Loucy (cell line): Measurements from ENCODE around the gene ATE1.

ENCODE experiments used
- H2AFZ ChIP-seq: fragments of 200-600 bp; sonication (generic); 2 replicates; pipeline ENCODE4 v1.6.0; 2016; ENCODE audit warnings: antibody characterized with exemption, mild to moderate bottlenecking, low read length, moderate library complexity
- H3F3A ChIP-seq: fragments of 200-600 bp; 2 replicates; pipeline ENCODE4 v1.6.0; 2016; ENCODE audit warnings: antibody characterized with exemption, low read depth, mild to moderate bottlenecking
- H3K27me3 ChIP-seq: fragments of 200-600 bp; sonication (generic); 2 replicates; pipeline ENCODE4 v1.6.1; 2014; ENCODE audit warnings: low read length, mild to moderate bottlenecking; ENCODE audit not compliant: insufficient read depth, poor library complexity, severe bottlenecking
- H3K36me3 ChIP-seq: fragments of 200-600 bp; sonication (generic); 2 replicates; pipeline ENCODE4 v1.6.1; 2016; ENCODE audit warnings: low read length; ENCODE audit not compliant: insufficient read depth
- H3K4me1 ChIP-seq: fragments of 200-600 bp; sonication (generic); 2 replicates; pipeline ENCODE4 v1.5.1; 2014; ENCODE audit warnings: low read length, mild to moderate bottlenecking; ENCODE audit not compliant: insufficient read depth, poor library complexity, severe bottlenecking
- H3K4me2 ChIP-seq: fragments of 200-600 bp; sonication (generic); 2 replicates; pipeline ENCODE4 v1.6.0; 2014; ENCODE audit warnings: antibody characterized with exemption, low read length, low read depth, mild to moderate bottlenecking; ENCODE audit not compliant: poor library complexity, severe bottlenecking
- H3K4me3 ChIP-seq: fragments of 200-600 bp; sonication (generic); 2 replicates; pipeline ENCODE4 v1.5.1; 2014; ENCODE audit warnings: low read length, mild to moderate bottlenecking, mixed read lengths; ENCODE audit not compliant: poor library complexity, severe bottlenecking
- H3K79me2 ChIP-seq: fragments of 200-600 bp; sonication (generic); 2 replicates; pipeline ENCODE4 v1.6.1; 2014; ENCODE audit warnings: low read length; ENCODE audit not compliant: insufficient read depth
- H3K9ac ChIP-seq: fragments of 200-600 bp; sonication (generic); 2 replicates; pipeline ENCODE4 v1.6.0; 2014; ENCODE audit warnings: mild to moderate bottlenecking, low read depth, low read length, moderate library complexity; ENCODE audit not compliant: poor library complexity, severe bottlenecking
- H3K9me2 ChIP-seq: fragments of 200-600 bp; sonication (generic); replicated peaks from 2 replicates; pipeline ENCODE4 v1.6.1; 2016; ENCODE audit warnings: low read depth, low read length, mixed read lengths
- H3K9me3 ChIP-seq: fragments of 200-600 bp; sonication (generic); 2 replicates; pipeline ENCODE4 v1.6.1; 2014; ENCODE audit warnings: mild to moderate bottlenecking, antibody characterized with exemption, low read length, low read depth; ENCODE audit not compliant: insufficient read depth
- H4K20me1 ChIP-seq: fragments of 200-600 bp; sonication (generic); 2 replicates; pipeline ENCODE4 v1.6.0; 2014; ENCODE audit warnings: antibody characterized with exemption, low read length, mild to moderate bottlenecking; ENCODE audit not compliant: insufficient read depth, poor library complexity, severe bottlenecking
- CTCF ChIP-seq: fragments of 200-600 bp; sonication (generic); conservative IDR thresholded peaks from 2 replicates; pipeline ENCODE4 v1.5.1; 2014; ENCODE audit warnings: mild to moderate bottlenecking, antibody characterized with exemption, low read length
- EZH2phosphoT487 ChIP-seq: fragments of 200-600 bp; IDR thresholded peaks from 2 replicates; pipeline ENCODE4 v1.6.1; 2018; ENCODE audit warnings: antibody characterized with exemption, mild to moderate bottlenecking, moderate library complexity, borderline replicate concordance

The ATE1 gene

GRCh38 chr10:121715076-121715475 is 212.8 kb downstream of the ATE1 start:
- Histone ChIP-seq H3K36me3 (no peaks in the 10 kb centered on the region), H2AFZ (no peak overlapping the region), H3K9me2 (no peaks in the 10 kb centered on the region), H3K9ac (no peak overlapping the region), H3K9me3 (no peaks in the 10 kb centered on the region; the same call in 1 of the 2 replicates), H3K79me2 (no peaks in the 10 kb centered on the region), H3F3A (no peaks in the 10 kb centered on the region), H3K27me3 (no peaks in the 10 kb centered on the region), H4K20me1 (no peaks in the 10 kb centered on the region), H3K4me2 (no peak overlapping the region), H3K4me3 (no peak overlapping the region), H3K4me1 (no peaks in the 10 kb centered on the region)
- no peak for TF ChIP-seq CTCF
- TF ChIP-seq EZH2phosphoT487, result no peak

GRCh38 chr10:121713486-121713885 is 214.3 kb downstream of the ATE1 start:
- H3K4me2 ChIP-seq, result no peak overlapping the region
- no peaks in the 10 kb centered on the region for H3F3A ChIP-seq
- TF ChIP-seq EZH2phosphoT487, result no peak
- no peak for TF ChIP-seq CTCF

GRCh38 chr10:121710971-121711370 is 216.9 kb downstream of the ATE1 start:
- Histone ChIP-seq H3K9me3 (no peaks in the 10 kb centered on the region; the same call in 1 of the 2 replicates), H2AFZ (no peak overlapping the region), H3F3A (no peaks in the 10 kb centered on the region), H3K9me2 (no peaks in the 10 kb centered on the region), H3K4me3 (no peak overlapping the region), H3K9ac (no peak overlapping the region), H3K27me3 (no peaks in the 10 kb centered on the region), H3K36me3 (no peaks in the 10 kb centered on the region), H4K20me1 (no peaks in the 10 kb centered on the region), H3K79me2 (no peaks in the 10 kb centered on the region), H3K4me2 (no peak overlapping the region), H3K4me1 (no peaks in the 10 kb centered on the region)
- TF ChIP-seq EZH2phosphoT487 (no peak), CTCF (no peak)

More at GRCh38 chr10:121713486-121713885, 214.3 kb downstream of the ATE1 start:
- no peak overlapping the region for H3K4me3 ChIP-seq
- no peaks in the 10 kb centered on the region for H4K20me1 ChIP-seq
- H3K9ac ChIP-seq, result no peak overlapping the region
- no peaks in the 10 kb centered on the region for H3K9me2 ChIP-seq
- no peaks in the 10 kb centered on the region for H3K9me3 ChIP-seq
- H2AFZ ChIP-seq, result no peak overlapping the region
- no peaks in the 10 kb centered on the region for H3K36me3 ChIP-seq
- H3K79me2 ChIP-seq, result no peaks in the 10 kb centered on the region
- no peaks in the 10 kb centered on the region for H3K27me3 ChIP-seq
- H3K4me1 ChIP-seq, result no peaks in the 10 kb centered on the region
